Stomach (tissue), 4 donors: ENCODE results near the gene FAM8A1.

Experiments
- POLR2A ChIP-seq, 4 donors: fragments of 450-650 bp; IDR thresholded peaks; one replicate each; pipeline ENCODE4 v1.6.1; 2016; ENCODE audit warnings: antibody characterized with exemption in 4 of 4, control low read depth in 2 of 4, mild to moderate bottlenecking in 1 of 4, moderate library complexity in 1 of 4
- POLR2AphosphoS5 ChIP-seq, 3 donors: sonication (generic); formaldehyde crosslinking; IDR thresholded peaks; one replicate each; pipeline ENCODE4 v1.6.1; 2016; ENCODE audit warnings: antibody characterized with exemption in 3 of 3
- TF ChIP-seq, protein P1 (sequence below), 7 experiments: fragments of 450-650 bp in 4 of 7; fragments of 200-600 bp in 3 of 7; sonication (generic) in 3 of 7; IDR thresholded peaks; one replicate each; pipeline ENCODE4 v1.5.1; 2016 to 2019; ENCODE audit warnings: antibody characterized with exemption in 7 of 7, control low read depth in 2 of 7, mild to moderate bottlenecking in 1 of 7

DNA sequence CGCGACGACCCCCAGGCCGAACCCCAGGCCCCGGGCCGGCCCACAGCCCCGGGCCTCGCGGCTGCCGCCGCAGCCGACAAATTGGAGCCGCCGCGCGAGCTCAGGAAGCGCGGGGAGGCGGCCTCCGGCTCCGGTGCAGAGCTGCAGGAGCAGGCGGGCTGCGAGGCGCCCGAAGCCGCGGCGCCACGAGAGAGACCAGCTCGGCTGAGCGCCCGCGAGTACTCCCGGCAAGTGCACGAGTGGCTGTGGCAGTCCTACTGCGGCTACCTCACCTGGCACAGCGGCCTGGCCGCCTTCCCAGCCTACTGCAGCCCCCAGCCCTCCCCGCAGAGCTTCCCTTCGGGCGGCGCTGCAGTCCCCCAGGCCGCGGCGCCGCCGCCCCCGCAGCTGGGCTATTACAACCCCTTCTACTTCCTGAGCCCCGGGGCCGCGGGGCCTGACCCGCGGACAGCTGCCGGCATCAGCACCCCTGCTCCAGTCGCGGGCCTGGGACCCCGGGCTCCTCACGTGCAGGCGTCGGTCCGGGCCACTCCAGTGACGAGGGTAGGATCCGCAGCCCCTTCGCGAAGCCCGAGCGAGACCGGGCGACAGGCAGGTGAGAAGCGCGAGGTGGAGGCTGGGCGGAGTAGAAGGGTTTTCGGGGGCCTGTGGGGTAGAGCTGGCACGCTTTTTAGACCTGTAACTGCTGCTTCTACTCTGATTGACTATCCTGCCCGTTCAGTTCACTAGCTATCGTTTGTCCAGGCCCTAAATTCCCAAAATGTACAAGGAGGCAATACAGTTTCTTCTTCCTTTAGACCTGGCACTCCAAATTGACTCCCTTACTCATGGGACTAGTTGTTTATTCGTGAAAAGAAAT, 654 bp downstream of the FAM8A1 start:
- TF ChIP-seq, protein P1, sequence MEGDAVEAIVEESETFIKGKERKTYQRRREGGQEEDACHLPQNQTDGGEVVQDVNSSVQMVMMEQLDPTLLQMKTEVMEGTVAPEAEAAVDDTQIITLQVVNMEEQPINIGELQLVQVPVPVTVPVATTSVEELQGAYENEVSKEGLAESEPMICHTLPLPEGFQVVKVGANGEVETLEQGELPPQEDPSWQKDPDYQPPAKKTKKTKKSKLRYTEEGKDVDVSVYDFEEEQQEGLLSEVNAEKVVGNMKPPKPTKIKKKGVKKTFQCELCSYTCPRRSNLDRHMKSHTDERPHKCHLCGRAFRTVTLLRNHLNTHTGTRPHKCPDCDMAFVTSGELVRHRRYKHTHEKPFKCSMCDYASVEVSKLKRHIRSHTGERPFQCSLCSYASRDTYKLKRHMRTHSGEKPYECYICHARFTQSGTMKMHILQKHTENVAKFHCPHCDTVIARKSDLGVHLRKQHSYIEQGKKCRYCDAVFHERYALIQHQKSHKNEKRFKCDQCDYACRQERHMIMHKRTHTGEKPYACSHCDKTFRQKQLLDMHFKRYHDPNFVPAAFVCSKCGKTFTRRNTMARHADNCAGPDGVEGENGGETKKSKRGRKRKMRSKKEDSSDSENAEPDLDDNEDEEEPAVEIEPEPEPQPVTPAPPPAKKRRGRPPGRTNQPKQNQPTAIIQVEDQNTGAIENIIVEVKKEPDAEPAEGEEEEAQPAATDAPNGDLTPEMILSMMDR (IDR thresholded peaks at IDR 0.05): no peak
- TF ChIP-seq POLR2AphosphoS5 (IDR thresholded peaks at IDR 0.05) (no peak), POLR2A (IDR thresholded peaks at IDR 0.05) (no peak)
